Neural cell (in vitro differentiated cells): ENCODE measurements around the gene CELSR1.

Experiments used
- EP300 ChIP-seq: fragments of 450-650 bp; conservative IDR thresholded peaks from 2 replicates; pipeline ENCODE4 v1.6.1; 2014; ENCODE audit warnings: antibody characterized with exemption, mild to moderate bottlenecking, moderate library complexity; ENCODE audit not compliant: poor library complexity, severe bottlenecking
- EZH2 ChIP-seq: fragments of 200-600, 300-800 bp; shearing (Covaris generic), sonication (generic); IDR thresholded peaks from 2 replicates; pipeline ENCODE4 v1.6.1; 2014; ENCODE audit warnings: antibody characterized with exemption, low read length, borderline replicate concordance, mild to moderate bottlenecking; ENCODE audit not compliant: insufficient read depth, poor library complexity, severe bottlenecking
- MXI1 ChIP-seq: fragments of 450-650 bp; conservative IDR thresholded peaks from 2 replicates; pipeline ENCODE4 v1.6.1; 2014; ENCODE audit warnings: antibody characterized with exemption, mild to moderate bottlenecking; ENCODE audit not compliant: poor library complexity, severe bottlenecking
- POLR2AphosphoS5 ChIP-seq: IDR thresholded peaks from 2 replicates; pipeline ENCODE4 v1.6.1; 2012
- RAD21 ChIP-seq: fragments of 450-650 bp; conservative IDR thresholded peaks from 2 replicates; pipeline ENCODE4 v1.6.1; 2014; ENCODE audit warnings: antibody characterized with exemption, mild to moderate bottlenecking, moderate library complexity
- TAF1 ChIP-seq: IDR thresholded peaks from 2 replicates; pipeline ENCODE4 v1.6.1; 2012; ENCODE audit warnings: low read depth
- TF ChIP-seq, protein P1 (sequence below): fragments of 450-650 bp; IDR thresholded peaks from 2 replicates; pipeline ENCODE4 v1.5.1; 2014; ENCODE audit warnings: antibody characterized with exemption, mild to moderate bottlenecking, moderate library complexity; ENCODE audit not compliant: poor library complexity, severe bottlenecking
- TF ChIP-seq, protein P2 (sequence below): IDR thresholded peaks from 2 replicates; pipeline ENCODE4 v1.6.1; 2012; ENCODE audit warnings: borderline replicate concordance

DNA sequence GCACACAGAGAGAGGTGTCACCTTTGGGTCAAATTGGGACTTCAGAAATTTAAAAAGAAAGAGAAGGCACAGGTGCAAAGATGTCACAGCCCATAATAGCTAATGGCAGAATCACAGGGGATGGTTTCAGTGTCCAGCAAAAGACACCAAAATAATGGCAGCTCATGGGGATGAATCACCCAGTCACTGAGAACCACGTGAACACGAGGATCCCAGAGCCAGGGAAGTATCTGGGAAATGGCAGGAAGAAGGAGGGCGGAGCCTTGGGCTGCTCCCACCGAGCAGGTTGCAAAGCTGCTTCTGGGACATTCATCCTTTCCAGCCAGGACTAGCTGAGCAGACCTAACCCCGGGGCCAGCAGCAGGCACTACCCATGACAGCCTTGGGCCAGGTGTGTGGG, 156.3 kb downstream of the CELSR1 start:
- TF ChIP-seq POLR2AphosphoS5 (no peak), TAF1 (no peak), EZH2 (no peak), EP300 (no peak), RAD21 (no peak), MXI1 (no peak)
- TF ChIP-seq, protein P1, sequence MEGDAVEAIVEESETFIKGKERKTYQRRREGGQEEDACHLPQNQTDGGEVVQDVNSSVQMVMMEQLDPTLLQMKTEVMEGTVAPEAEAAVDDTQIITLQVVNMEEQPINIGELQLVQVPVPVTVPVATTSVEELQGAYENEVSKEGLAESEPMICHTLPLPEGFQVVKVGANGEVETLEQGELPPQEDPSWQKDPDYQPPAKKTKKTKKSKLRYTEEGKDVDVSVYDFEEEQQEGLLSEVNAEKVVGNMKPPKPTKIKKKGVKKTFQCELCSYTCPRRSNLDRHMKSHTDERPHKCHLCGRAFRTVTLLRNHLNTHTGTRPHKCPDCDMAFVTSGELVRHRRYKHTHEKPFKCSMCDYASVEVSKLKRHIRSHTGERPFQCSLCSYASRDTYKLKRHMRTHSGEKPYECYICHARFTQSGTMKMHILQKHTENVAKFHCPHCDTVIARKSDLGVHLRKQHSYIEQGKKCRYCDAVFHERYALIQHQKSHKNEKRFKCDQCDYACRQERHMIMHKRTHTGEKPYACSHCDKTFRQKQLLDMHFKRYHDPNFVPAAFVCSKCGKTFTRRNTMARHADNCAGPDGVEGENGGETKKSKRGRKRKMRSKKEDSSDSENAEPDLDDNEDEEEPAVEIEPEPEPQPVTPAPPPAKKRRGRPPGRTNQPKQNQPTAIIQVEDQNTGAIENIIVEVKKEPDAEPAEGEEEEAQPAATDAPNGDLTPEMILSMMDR = no peak
- TF ChIP-seq, protein P2, sequence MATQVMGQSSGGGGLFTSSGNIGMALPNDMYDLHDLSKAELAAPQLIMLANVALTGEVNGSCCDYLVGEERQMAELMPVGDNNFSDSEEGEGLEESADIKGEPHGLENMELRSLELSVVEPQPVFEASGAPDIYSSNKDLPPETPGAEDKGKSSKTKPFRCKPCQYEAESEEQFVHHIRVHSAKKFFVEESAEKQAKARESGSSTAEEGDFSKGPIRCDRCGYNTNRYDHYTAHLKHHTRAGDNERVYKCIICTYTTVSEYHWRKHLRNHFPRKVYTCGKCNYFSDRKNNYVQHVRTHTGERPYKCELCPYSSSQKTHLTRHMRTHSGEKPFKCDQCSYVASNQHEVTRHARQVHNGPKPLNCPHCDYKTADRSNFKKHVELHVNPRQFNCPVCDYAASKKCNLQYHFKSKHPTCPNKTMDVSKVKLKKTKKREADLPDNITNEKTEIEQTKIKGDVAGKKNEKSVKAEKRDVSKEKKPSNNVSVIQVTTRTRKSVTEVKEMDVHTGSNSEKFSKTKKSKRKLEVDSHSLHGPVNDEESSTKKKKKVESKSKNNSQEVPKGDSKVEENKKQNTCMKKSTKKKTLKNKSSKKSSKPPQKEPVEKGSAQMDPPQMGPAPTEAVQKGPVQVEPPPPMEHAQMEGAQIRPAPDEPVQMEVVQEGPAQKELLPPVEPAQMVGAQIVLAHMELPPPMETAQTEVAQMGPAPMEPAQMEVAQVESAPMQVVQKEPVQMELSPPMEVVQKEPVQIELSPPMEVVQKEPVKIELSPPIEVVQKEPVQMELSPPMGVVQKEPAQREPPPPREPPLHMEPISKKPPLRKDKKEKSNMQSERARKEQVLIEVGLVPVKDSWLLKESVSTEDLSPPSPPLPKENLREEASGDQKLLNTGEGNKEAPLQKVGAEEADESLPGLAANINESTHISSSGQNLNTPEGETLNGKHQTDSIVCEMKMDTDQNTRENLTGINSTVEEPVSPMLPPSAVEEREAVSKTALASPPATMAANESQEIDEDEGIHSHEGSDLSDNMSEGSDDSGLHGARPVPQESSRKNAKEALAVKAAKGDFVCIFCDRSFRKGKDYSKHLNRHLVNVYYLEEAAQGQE = no peak
